GM23338 (cell line): ENCODE results near the gene TMCO4.

ENCODE experiments used
- CREB1 ChIP-seq: fragments of 250-450 bp; sonication (Bioruptor Pico); IDR thresholded peaks from 2 replicates; pipeline ENCODE4 v1.5.0; 2020; ENCODE audit warnings: low read depth, mild to moderate bottlenecking, moderate library complexity
- EZH2 ChIP-seq: fragments of 200-600 bp; sonication (generic); IDR thresholded peaks from one replicate; pipeline ENCODE4 v1.8.0; 2017; ENCODE audit warnings: antibody characterized with exemption, mild to moderate bottlenecking, low read depth; ENCODE audit not compliant: unreplicated experiment
- EZH2phosphoT487 ChIP-seq: fragments of 200-600 bp; sonication (generic); IDR thresholded peaks from one replicate; pipeline ENCODE4 v1.8.1; 2018; ENCODE audit warnings: antibody characterized with exemption; ENCODE audit not compliant: unreplicated experiment
- POLR2AphosphoS5 ChIP-seq: IDR thresholded peaks from 2 replicates; pipeline ENCODE4 v1.6.1; 2016; ENCODE audit warnings: antibody characterized with exemption, low read depth
- REST ChIP-seq: IDR thresholded peaks from one replicate; pipeline ENCODE4 v1.6.1; 2018; ENCODE audit warnings: antibody characterized with exemption; ENCODE audit not compliant: unreplicated experiment
- TF ChIP-seq, protein P1 (sequence below), 2 experiments: fragments of 200-600 bp in 1 of 2; sonication (generic) in 1 of 2; conservative IDR thresholded peaks; 2 replicates each; pipeline versions ENCODE4 v1.5.1 to v1.6.1; 2016 to 2017; ENCODE audit warnings: antibody characterized with exemption in 2 of 2, low read depth in 2 of 2, mild to moderate bottlenecking in 2 of 2, moderate library complexity in 1 of 2
- TF ChIP-seq, protein P2 (sequence below): IDR thresholded peaks from 2 replicates; pipeline ENCODE4 v1.6.1; 2016; ENCODE audit warnings: antibody characterized with exemption

GRCh38 chr1:19775831-19776230, 23.9 kb downstream of the TMCO4 start:
- TF ChIP-seq, protein P1, sequence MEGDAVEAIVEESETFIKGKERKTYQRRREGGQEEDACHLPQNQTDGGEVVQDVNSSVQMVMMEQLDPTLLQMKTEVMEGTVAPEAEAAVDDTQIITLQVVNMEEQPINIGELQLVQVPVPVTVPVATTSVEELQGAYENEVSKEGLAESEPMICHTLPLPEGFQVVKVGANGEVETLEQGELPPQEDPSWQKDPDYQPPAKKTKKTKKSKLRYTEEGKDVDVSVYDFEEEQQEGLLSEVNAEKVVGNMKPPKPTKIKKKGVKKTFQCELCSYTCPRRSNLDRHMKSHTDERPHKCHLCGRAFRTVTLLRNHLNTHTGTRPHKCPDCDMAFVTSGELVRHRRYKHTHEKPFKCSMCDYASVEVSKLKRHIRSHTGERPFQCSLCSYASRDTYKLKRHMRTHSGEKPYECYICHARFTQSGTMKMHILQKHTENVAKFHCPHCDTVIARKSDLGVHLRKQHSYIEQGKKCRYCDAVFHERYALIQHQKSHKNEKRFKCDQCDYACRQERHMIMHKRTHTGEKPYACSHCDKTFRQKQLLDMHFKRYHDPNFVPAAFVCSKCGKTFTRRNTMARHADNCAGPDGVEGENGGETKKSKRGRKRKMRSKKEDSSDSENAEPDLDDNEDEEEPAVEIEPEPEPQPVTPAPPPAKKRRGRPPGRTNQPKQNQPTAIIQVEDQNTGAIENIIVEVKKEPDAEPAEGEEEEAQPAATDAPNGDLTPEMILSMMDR (conservative IDR thresholded peaks at IDR 0.05; ENCODE audit: low read depth in 2 of 2), result no peak
- no peak for TF ChIP-seq REST
- TF ChIP-seq POLR2AphosphoS5, result no peak
- no peak for TF ChIP-seq EZH2phosphoT487
- no peak for TF ChIP-seq CREB1 (CRISPR knock-in tag)
- TF ChIP-seq, protein P2, sequence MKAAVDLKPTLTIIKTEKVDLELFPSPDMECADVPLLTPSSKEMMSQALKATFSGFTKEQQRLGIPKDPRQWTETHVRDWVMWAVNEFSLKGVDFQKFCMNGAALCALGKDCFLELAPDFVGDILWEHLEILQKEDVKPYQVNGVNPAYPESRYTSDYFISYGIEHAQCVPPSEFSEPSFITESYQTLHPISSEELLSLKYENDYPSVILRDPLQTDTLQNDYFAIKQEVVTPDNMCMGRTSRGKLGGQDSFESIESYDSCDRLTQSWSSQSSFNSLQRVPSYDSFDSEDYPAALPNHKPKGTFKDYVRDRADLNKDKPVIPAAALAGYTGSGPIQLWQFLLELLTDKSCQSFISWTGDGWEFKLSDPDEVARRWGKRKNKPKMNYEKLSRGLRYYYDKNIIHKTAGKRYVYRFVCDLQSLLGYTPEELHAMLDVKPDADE, result no peak
- TF ChIP-seq EZH2, result no peak
